HEK293T (cell line): Measurements from ENCODE around the gene PAIP2.

ENCODE experiments used
- CTCF ChIA-PET: fragments of 350-600 bp; formaldehyde crosslinking; extraction: SDS; loops from one replicate; lab custom pipeline; 2021; ENCODE audit warnings: antibody characterized with exemption, inconsistent platforms; lab: Yijun Ruan, JAX
- POLR2A ChIA-PET: fragments of 350-600 bp; formaldehyde crosslinking; extraction: SDS; loops from one replicate; lab custom pipeline; 2020; ENCODE audit warnings: antibody characterized with exemption, inconsistent platforms; lab: Yijun Ruan, JAX
- DNase-seq: peaks from one replicate; pipeline ENCODE4 v3.0.0; 2012; ENCODE audit warnings: mixed read lengths; ENCODE audit errors: extremely low spot score
- ARNT ChIP-seq: fragments of 450-650 bp; IDR thresholded peaks from 2 replicates; pipeline ENCODE4 v1.6.1; 2017; ENCODE audit warnings: mild to moderate bottlenecking
- BHLHE40 ChIP-seq: fragments of 450-650 bp; IDR thresholded peaks from 2 replicates; pipeline ENCODE4 v1.6.1; 2016; ENCODE audit warnings: mild to moderate bottlenecking, moderate library complexity, borderline replicate concordance
- CTBP1 ChIP-seq: fragments of 450-650 bp; IDR thresholded peaks from 2 replicates; pipeline ENCODE4 v1.6.1; 2016; ENCODE audit warnings: borderline replicate concordance
- ELF4 ChIP-seq: fragments of 450-650 bp; IDR thresholded peaks from 2 replicates; pipeline ENCODE4 v1.6.1; 2017; ENCODE audit warnings: antibody characterized with exemption
- FOXA1 ChIP-seq: fragments of 450-650 bp; IDR thresholded peaks from 2 replicates; pipeline ENCODE4 v1.6.1; 2016; ENCODE audit warnings: mild to moderate bottlenecking
- FOXK2 ChIP-seq: fragments of 450-650 bp; IDR thresholded peaks from 2 replicates; pipeline ENCODE4 v1.6.1; 2016; ENCODE audit warnings: mild to moderate bottlenecking
- FOXM1 ChIP-seq: fragments of 450-650 bp; IDR thresholded peaks from 2 replicates; pipeline ENCODE4 v1.6.1; 2017; ENCODE audit warnings: mild to moderate bottlenecking, borderline replicate concordance
- HDGF ChIP-seq: fragments of 450-650 bp; IDR thresholded peaks from 2 replicates; pipeline ENCODE4 v1.6.1; 2017; ENCODE audit warnings: antibody characterized with exemption, borderline replicate concordance
- L3MBTL2 ChIP-seq: fragments of 450-650 bp; conservative IDR thresholded peaks from 2 replicates; pipeline ENCODE4 v1.6.1; 2016; ENCODE audit warnings: mild to moderate bottlenecking
- LEF1 ChIP-seq: fragments of 450-650 bp; IDR thresholded peaks from 2 replicates; pipeline ENCODE4 v1.6.1; 2017; ENCODE audit warnings: mild to moderate bottlenecking, borderline replicate concordance
- NFRKB ChIP-seq: fragments of 450-650 bp; IDR thresholded peaks from 2 replicates; pipeline ENCODE4 v1.6.1; 2016; ENCODE audit warnings: mild to moderate bottlenecking, moderate library complexity
- SP1 ChIP-seq: fragments of 450-650 bp; IDR thresholded peaks from 2 replicates; pipeline ENCODE4 v1.6.1; 2017
- SUZ12 ChIP-seq: fragments of 450-650 bp; IDR thresholded peaks from 2 replicates; pipeline ENCODE4 v1.6.1; 2016; ENCODE audit warnings: mild to moderate bottlenecking
- TARDBP ChIP-seq: fragments of 450-650 bp; IDR thresholded peaks from 2 replicates; pipeline ENCODE4 v1.6.1; 2016
- ZNF384 ChIP-seq: fragments of 450-650 bp; IDR thresholded peaks from 2 replicates; pipeline ENCODE4 v1.6.1; 2016
- TF ChIP-seq, protein P1 (sequence below): fragments of 450-650 bp; IDR thresholded peaks from 2 replicates; pipeline ENCODE4 v1.6.1; 2016

The PAIP2 gene

DNA sequence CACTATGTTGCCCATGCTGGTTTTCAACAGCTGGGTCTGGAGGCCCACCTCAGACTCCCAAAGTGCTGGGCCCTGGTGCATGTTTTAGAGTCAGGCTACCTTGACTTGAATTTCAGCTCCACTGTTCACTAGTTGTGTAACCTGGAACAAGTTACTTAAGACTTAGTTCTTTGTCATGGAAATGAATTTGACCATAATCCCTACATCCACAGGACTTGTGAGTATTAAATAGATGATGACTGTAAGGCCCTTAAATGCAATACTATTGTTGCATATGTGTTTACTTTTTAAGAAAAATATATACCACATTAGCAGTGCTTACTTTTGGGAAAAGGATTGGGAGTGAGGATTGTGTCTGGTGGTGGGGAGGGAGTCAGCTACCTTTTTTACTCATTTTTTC lies 16.4 kb downstream of the PAIP2 start:
- POLR2A ChIA-PET, result no interaction called here
- CTCF ChIA-PET, result interaction anchor here (0.6 kb wide), 2 partner anchors 16 to 742 kb away, joined by 3 read pairs; partner anchors contain the start of gene PAIP2
- no peak for TF ChIP-seq L3MBTL2
- TF ChIP-seq FOXK2, result no peak
- no peak for TF ChIP-seq FOXA1
- no peak for TF ChIP-seq NFRKB
- TF ChIP-seq SUZ12, result no peak
- no peak for TF ChIP-seq TARDBP
- TF ChIP-seq ZNF384, result no peak
- no peak for TF ChIP-seq CTBP1
- TF ChIP-seq, protein P1, sequence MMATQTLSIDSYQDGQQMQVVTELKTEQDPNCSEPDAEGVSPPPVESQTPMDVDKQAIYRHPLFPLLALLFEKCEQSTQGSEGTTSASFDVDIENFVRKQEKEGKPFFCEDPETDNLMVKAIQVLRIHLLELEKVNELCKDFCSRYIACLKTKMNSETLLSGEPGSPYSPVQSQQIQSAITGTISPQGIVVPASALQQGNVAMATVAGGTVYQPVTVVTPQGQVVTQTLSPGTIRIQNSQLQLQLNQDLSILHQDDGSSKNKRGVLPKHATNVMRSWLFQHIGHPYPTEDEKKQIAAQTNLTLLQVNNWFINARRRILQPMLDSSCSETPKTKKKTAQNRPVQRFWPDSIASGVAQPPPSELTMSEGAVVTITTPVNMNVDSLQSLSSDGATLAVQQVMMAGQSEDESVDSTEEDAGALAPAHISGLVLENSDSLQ, result no peak
- TF ChIP-seq BHLHE40, result no peak
- no peak for TF ChIP-seq HDGF
- no peak for TF ChIP-seq SP1
- TF ChIP-seq ARNT, result no peak
- no peak for TF ChIP-seq FOXM1
- DNase-seq, result no peak

DNA sequence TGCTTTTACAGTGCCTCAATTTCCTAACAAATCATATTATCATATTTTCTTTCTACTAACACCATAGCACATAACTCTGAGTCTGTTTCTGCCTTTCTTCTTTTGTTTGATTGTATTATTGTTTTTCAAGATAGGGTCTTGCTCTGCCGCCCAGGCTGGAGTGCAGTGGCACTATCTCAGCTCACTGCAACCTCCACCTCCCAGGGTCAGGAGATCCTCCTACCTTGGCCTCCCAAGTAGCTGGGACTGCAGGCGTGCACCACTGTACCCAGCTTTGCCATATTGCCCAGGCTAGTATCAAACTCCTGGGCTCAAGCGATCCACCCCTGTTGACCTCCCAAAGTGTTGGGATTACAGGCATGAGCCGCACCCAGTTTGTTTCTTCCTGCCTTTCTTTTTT lies 18.7 kb downstream of the PAIP2 start:
- ChIA-PET POLR2A (interaction anchor here (1.0 kb wide), 1 partner anchor 18 kb away, joined by 3 read pairs; the partner anchor contains the start of gene PAIP2), CTCF (no interaction called here)
- TF ChIP-seq ELF4 (no peak), FOXA1 (no peak), ZNF384 (no peak), HDGF (no peak), CTBP1 (no peak), TARDBP (no peak), SUZ12 (no peak), BHLHE40 (no peak), LEF1 (no peak), FOXK2 (no peak), NFRKB (no peak), FOXM1 (no peak), ARNT (no peak), L3MBTL2 (no peak), SP1 (no peak)
- TF ChIP-seq, protein P1, result no peak
- DNase-seq, result no peak

DNA sequence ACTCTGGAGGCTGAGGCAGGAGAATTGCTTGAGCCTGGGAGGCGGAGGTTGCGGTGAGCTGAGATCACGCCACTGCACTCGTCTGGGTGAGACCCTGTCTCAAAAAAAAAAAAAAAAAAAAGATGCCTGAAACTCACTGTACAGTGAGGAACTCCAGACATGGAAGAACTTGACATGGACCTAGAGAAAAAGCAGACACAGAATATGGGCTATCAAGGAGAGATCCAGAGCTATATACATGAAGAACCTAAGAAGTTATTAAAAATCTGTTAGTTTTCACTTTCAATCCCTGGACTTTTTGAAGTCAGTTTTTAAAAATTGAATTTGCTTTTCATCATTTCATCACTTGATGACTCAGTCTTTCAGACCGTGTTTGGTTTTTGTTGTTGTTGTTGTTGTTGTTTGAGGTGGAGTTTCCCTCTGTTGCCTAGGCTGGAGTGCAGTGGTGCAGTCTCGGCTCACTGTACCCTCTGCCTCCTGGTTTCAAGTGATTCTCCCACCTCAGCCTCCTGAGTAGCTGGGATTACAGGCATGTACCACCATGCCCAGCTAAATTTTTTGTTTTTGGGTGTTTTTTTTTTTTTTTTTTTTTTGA lies 20.3 kb downstream of the PAIP2 start:
- POLR2A ChIA-PET, result interaction anchor here (0.9 to 2.0 kb wide), 2 partner anchors 12 to 20 kb away, joined by 4 to 5 read pairs; no protein-coding TSS in a partner anchor

DNA sequence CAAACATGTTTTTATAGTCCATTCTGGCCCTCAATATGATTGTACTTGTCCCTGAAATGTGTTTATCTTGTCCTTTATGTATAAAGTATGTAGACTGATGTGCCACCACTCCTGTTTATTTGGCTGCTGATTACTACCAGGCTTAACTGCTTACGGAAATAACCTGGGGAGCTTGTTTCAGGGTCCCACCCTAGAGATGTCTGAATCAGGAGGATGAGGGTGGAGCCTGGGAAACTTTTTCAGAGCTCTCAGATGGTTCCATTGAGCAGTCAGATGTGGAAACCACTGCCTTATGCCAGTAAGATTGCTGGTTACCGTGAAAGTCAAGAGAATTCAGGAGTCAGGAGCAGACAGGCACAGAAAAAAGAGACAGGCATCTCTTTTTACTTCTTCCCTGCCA lies 22.3 kb downstream of the PAIP2 start:
- TF ChIP-seq, protein P1, result no peak
- TF ChIP-seq LEF1, result no peak
- no peak for TF ChIP-seq FOXM1
- no peak for TF ChIP-seq FOXA1
- no peak for TF ChIP-seq CTBP1
- no peak for TF ChIP-seq L3MBTL2
- TF ChIP-seq SUZ12, result no peak
- no peak for TF ChIP-seq ARNT
- no peak for TF ChIP-seq NFRKB
- TF ChIP-seq TARDBP, result no peak
- no peak for TF ChIP-seq BHLHE40
- TF ChIP-seq FOXK2, result no peak
- TF ChIP-seq ZNF384, result no peak
- no peak for TF ChIP-seq HDGF
- TF ChIP-seq ELF4, result no peak
- ChIA-PET CTCF (no interaction called here), POLR2A (interaction anchor here (0.6 to 1.3 kb wide), 2 partner anchors 22 to 229 kb away, joined by 3 read pairs; partner anchors contain the start of gene PAIP2)
- DNase-seq, result no peak

More for the DNA sequence above, 20.3 kb downstream of the PAIP2 start:
- CTCF ChIA-PET, result no interaction called here
- TF ChIP-seq FOXA1, result no peak
- no peak for TF ChIP-seq ELF4
- TF ChIP-seq FOXM1, result no peak
- TF ChIP-seq LEF1, result no peak
- no peak for TF ChIP-seq NFRKB
- no peak for TF ChIP-seq SP1
- TF ChIP-seq, protein P1, result no peak
- no peak for TF ChIP-seq ARNT
- TF ChIP-seq FOXK2, result no peak
- no peak for TF ChIP-seq SUZ12
- TF ChIP-seq HDGF, result no peak
- no peak for TF ChIP-seq TARDBP
- TF ChIP-seq L3MBTL2, result no peak
- no peak for TF ChIP-seq BHLHE40
- TF ChIP-seq ZNF384, result no peak
- no peak for TF ChIP-seq CTBP1
- DNase-seq, result no peak

DNA sequence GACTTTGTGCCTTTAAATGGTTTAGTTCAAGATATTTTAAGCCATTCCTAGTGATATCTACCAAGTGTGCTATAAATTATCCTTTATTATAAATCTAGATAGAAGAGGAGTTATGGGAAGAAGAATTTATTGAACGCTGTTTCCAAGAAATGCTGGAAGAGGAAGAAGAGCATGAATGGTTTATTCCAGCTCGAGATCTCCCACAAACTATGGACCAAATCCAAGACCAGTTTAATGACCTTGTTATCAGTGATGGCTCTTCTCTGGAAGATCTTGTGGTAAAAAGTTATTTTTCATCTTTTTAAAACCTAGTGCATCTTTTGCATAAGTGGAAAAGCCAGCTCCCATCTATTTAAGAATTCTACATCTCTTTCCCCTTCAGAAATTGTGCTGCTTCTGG lies 22.8 kb downstream of the PAIP2 start:
- ChIA-PET POLR2A (interaction anchor here (1.3 kb wide), 1 partner anchor 22 kb away, joined by 3 read pairs; the partner anchor contains the start of gene PAIP2), CTCF (no interaction called here)
- DNase-seq, result no peak

More for the DNA sequence above, 22.8 kb downstream of the PAIP2 start:
- TF ChIP-seq, protein P1, result no peak
- TF ChIP-seq SUZ12 (no peak), NFRKB (no peak), CTBP1 (no peak), FOXK2 (no peak), ARNT (no peak), TARDBP (no peak), ELF4 (no peak), FOXM1 (no peak), L3MBTL2 (no peak), FOXA1 (no peak), HDGF (no peak), SP1 (no peak), BHLHE40 (no peak), ZNF384 (no peak), LEF1 (no peak)
